ENCODE data around the gene TACC2. TPM values are rescaled to one million over a fixed set of nuclear protein-coding genes. Genes with fewer than 3 reads are reported as not detected.

TACC2 gene
- total RNA-seq, 1 donor from 2014 or later: 76.4 TPM

GRCh38 chr10:122161795-122162194 is 172.8 kb downstream of the TACC2 start:
- H3K9me3 ChIP-seq: no peaks in the 10 kb centered on the region
- H3K27me3 ChIP-seq: no peaks in the 10 kb centered on the region
- H3K27ac ChIP-seq: no peak overlapping the region
- TF ChIP-seq POLR2A (IDR thresholded peaks at IDR 0.05): no peak
- TF ChIP-seq CTCF (IDR thresholded peaks at IDR 0.05): no peak
- no peak for TF ChIP-seq POLR2AphosphoS5 (IDR thresholded peaks at IDR 0.05; ENCODE audit: insufficient read depth in 1 of 2, low read depth in 1 of 2)
- no peak overlapping the region for H3K4me3 ChIP-seq
- no peaks in the 10 kb centered on the region for H3K36me3 ChIP-seq
- H3K4me1 ChIP-seq: peaks cover 20% of the 10 kb centered on the region
- no peak for DNase-seq (ENCODE audit: extremely low spot score in 2 of 2)
- intact Hi-C loops (cut with DNase I): no loop called here

- peak overlapping the region; percentile 42 to 54 for H3K4me3 ChIP-seq
These were observed 173.8 kb downstream of the TACC2 start for GRCh38 chr10:122162671-122163173.

GRCh38 chr10:122163174-122164022 is 174.4 kb downstream of the TACC2 start:
- peaks cover 20% of the 10 kb centered on the region for H3K4me1 ChIP-seq
- intact Hi-C loops (cut with DNase I): no loop called here
- no peaks in the 10 kb centered on the region for H3K36me3 ChIP-seq
- TF ChIP-seq POLR2A (IDR thresholded peaks at IDR 0.05): no peak
- DNase-seq (ENCODE audit: extremely low spot score in 2 of 2): no peak
- H3K27me3 ChIP-seq: no peaks in the 10 kb centered on the region
- peak overlapping the region; percentile 42 to 54 for H3K4me3 ChIP-seq
- no peaks in the 10 kb centered on the region for H3K9me3 ChIP-seq
- no peak overlapping the region for H3K27ac ChIP-seq

More at GRCh38 chr10:122162671-122163173, 173.8 kb downstream of the TACC2 start:
- no peaks in the 10 kb centered on the region for H3K9me3 ChIP-seq
- H3K27me3 ChIP-seq: no peaks in the 10 kb centered on the region
- no peak for TF ChIP-seq CTCF (IDR thresholded peaks at IDR 0.05)
- no peak for TF ChIP-seq POLR2A (IDR thresholded peaks at IDR 0.05)
- no peak for TF ChIP-seq POLR2AphosphoS5 (IDR thresholded peaks at IDR 0.05; ENCODE audit: insufficient read depth in 1 of 2, low read depth in 1 of 2)
- no peaks in the 10 kb centered on the region for H3K36me3 ChIP-seq
- intact Hi-C loops (cut with DNase I): no loop called here
- H3K4me1 ChIP-seq: peaks cover 20% of the 10 kb centered on the region
- no peak overlapping the region for H3K27ac ChIP-seq
- DNase-seq (ENCODE audit: extremely low spot score in 2 of 2): no peak

- no peaks in the 10 kb centered on the region for H3K27me3 ChIP-seq
- H3K9me3 ChIP-seq: no peaks in the 10 kb centered on the region
- no peak overlapping the region for H3K27ac ChIP-seq
- intact Hi-C loops (cut with DNase I): no loop called here
- TF ChIP-seq CTCF (IDR thresholded peaks at IDR 0.05): no peak
- no peak for TF ChIP-seq POLR2AphosphoS5 (IDR thresholded peaks at IDR 0.05; ENCODE audit: insufficient read depth in 1 of 2, low read depth in 1 of 2)
- TF ChIP-seq POLR2A (IDR thresholded peaks at IDR 0.05): no peak
- peak overlapping the region; percentile 42 to 54 for H3K4me3 ChIP-seq
- no peak for DNase-seq (ENCODE audit: extremely low spot score in 2 of 2)
- no peaks in the 10 kb centered on the region for H3K36me3 ChIP-seq
- peaks cover 20% of the 10 kb centered on the region for H3K4me1 ChIP-seq
These were observed 175.1 kb downstream of the TACC2 start for GRCh38 chr10:122164023-122164601.

DNA sequence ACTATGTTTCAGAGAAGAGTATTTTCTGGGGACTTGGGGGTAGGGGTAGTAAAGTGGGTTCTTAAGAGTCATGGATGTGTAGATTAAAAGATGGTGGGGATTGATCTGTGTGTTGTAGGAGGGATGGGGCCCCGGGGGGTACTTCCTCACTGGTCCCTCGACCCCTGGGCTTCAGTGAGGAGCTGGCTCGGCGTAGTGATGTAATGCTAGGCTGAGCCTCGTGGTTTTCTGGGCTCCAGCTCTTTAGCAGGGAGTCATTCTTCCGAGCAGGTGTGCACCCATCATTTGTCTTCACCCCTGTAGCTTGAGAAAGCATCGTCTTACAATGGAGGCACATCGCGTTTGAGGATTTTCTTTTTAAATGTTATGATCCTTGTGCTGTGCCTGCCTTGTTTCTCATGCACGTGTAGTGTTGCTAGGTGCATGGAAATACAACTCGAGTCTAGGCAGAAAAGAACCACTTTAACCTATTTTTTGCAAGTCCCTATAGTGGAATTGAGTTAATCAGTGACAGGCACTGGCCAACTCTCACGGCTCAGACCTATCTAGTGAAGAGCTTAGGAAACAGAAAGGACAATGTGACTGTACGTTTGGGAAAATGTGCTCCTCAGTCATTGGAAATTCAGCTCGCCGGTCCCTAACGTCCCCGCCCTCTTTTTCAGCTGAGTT is 176.0 kb downstream of the TACC2 start:
- Histone ChIP-seq H3K4me1 (peaks cover 20% of the 10 kb centered on the region), H3K27me3 (no peaks in the 10 kb centered on the region), H3K36me3 (no peaks in the 10 kb centered on the region), H3K4me3 (no peak overlapping the region), H3K9me3 (no peaks in the 10 kb centered on the region), H3K27ac (no peak overlapping the region)
- no peak for DNase-seq (ENCODE audit: extremely low spot score in 2 of 2)
- intact Hi-C loops (cut with DNase I): no loop called here
- TF ChIP-seq POLR2A (IDR thresholded peaks at IDR 0.05) (no peak), POLR2AphosphoS5 (IDR thresholded peaks at IDR 0.05; ENCODE audit: insufficient read depth in 1 of 2, low read depth in 1 of 2) (no peak), CTCF (IDR thresholded peaks at IDR 0.05) (no peak)

Data from vagina (tissue), 2 donors.